Neural cell (in vitro differentiated cells): ENCODE measurements around the gene AEBP1. TPM values are rescaled to one million over a fixed set of nuclear protein-coding genes. Genes with fewer than 3 reads are reported as not detected.

Experiments
- H2AFZ ChIP-seq: fragments of 200-600, 300-800 bp; sonication (generic), shearing (Covaris generic); 2 replicates; pipeline ENCODE4 v1.6.0; 2014; ENCODE audit warnings: low read depth, mild to moderate bottlenecking, antibody characterized with exemption, low read length, moderate library complexity
- H3F3A ChIP-seq: fragments of 200-600 bp; shearing (Covaris generic); 2 replicates; pipeline ENCODE4 v1.6.1; 2016; ENCODE audit warnings: mild to moderate bottlenecking, moderate library complexity, mixed read lengths, antibody characterized with exemption, low read length; ENCODE audit not compliant: insufficient read depth, poor library complexity, severe bottlenecking
- H3K27ac ChIP-seq: fragments of 200-600, 300-800 bp; sonication (generic), shearing (Covaris generic); 2 replicates; pipeline ENCODE4 v1.5.1; 2014; ENCODE audit warnings: mild to moderate bottlenecking, low read length, moderate library complexity
- H3K27me3 ChIP-seq: fragments of 300-800, 200-600 bp; sonication (generic), shearing (Covaris generic); 2 replicates; pipeline ENCODE4 v1.6.0; 2014; ENCODE audit warnings: mild to moderate bottlenecking, low read depth, low read length, moderate library complexity; ENCODE audit not compliant: insufficient read depth
- H3K36me3 ChIP-seq: fragments of 300-800, 200-600 bp; sonication (generic), shearing (Covaris generic); 2 replicates; pipeline ENCODE4 v1.5.1; 2014; ENCODE audit warnings: mild to moderate bottlenecking, antibody characterized with exemption, low read length, moderate library complexity; ENCODE audit not compliant: insufficient read depth
- H3K4me2 ChIP-seq: fragments of 300-800, 200-600 bp; sonication (generic), shearing (Covaris generic); 2 replicates; pipeline ENCODE4 v1.6.0; 2014; ENCODE audit warnings: mild to moderate bottlenecking, low read length
- H3K4me3 ChIP-seq: fragments of 300-800, 200-600 bp; sonication (generic), shearing (Covaris generic); 2 replicates; pipeline ENCODE4 v1.5.1; 2014; ENCODE audit warnings: mild to moderate bottlenecking, low read length, moderate library complexity
- H3K79me2 ChIP-seq: fragments of 200-600 bp; shearing (Covaris generic); replicated peaks from 2 replicates; pipeline ENCODE4 v1.6.0; 2014; ENCODE audit warnings: mild to moderate bottlenecking, low read length, moderate library complexity; ENCODE audit not compliant: insufficient read depth
- H3K9ac ChIP-seq: fragments of 300-800, 200-600 bp; sonication (generic), shearing (Covaris generic); 2 replicates; pipeline ENCODE4 v1.6.1; 2016; ENCODE audit warnings: mild to moderate bottlenecking, low read length, mixed read lengths
- H3K9me2 ChIP-seq: fragments of 200-600 bp; shearing (Covaris generic); 2 replicates; pipeline ENCODE4 v1.6.1; 2016; ENCODE audit warnings: mild to moderate bottlenecking, low read length, mixed read lengths; ENCODE audit not compliant: insufficient read depth
- H3K9me3 ChIP-seq: fragments of 200-600, 300-800 bp; sonication (generic), shearing (Covaris generic); 2 replicates; pipeline ENCODE4 v1.6.1; 2016; ENCODE audit warnings: mild to moderate bottlenecking, mixed run types, low read length, moderate library complexity, mixed read lengths
- H4K20me1 ChIP-seq: fragments of 200-600 bp; shearing (Covaris generic); 2 replicates; pipeline ENCODE4 v1.6.1; 2016; ENCODE audit warnings: mild to moderate bottlenecking, mixed run types; ENCODE audit not compliant: insufficient read depth
- EP300 ChIP-seq: fragments of 450-650 bp; conservative IDR thresholded peaks from 2 replicates; pipeline ENCODE4 v1.6.1; 2014; ENCODE audit warnings: antibody characterized with exemption, mild to moderate bottlenecking, moderate library complexity; ENCODE audit not compliant: poor library complexity, severe bottlenecking
- MXI1 ChIP-seq: fragments of 450-650 bp; conservative IDR thresholded peaks from 2 replicates; pipeline ENCODE4 v1.6.1; 2014; ENCODE audit warnings: antibody characterized with exemption, mild to moderate bottlenecking; ENCODE audit not compliant: poor library complexity, severe bottlenecking
- POLR2AphosphoS5 ChIP-seq: IDR thresholded peaks from 2 replicates; pipeline ENCODE4 v1.6.1; 2012
- RAD21 ChIP-seq: fragments of 450-650 bp; conservative IDR thresholded peaks from 2 replicates; pipeline ENCODE4 v1.6.1; 2014; ENCODE audit warnings: antibody characterized with exemption, mild to moderate bottlenecking, moderate library complexity
- REST ChIP-seq: IDR thresholded peaks from 2 replicates; pipeline ENCODE4 v1.6.1; 2012; ENCODE audit warnings: borderline replicate concordance
- TAF1 ChIP-seq: IDR thresholded peaks from 2 replicates; pipeline ENCODE4 v1.6.1; 2012; ENCODE audit warnings: low read depth
- polyA plus RNA-seq: library from polyadenylated mRNA; depleted of rRNA; stranded (reverse); fragments of >200 nt; gene quantifications from 2 replicates; pipeline ENCODE4 v1.2.3, GENCODE V29; 2014
- TF ChIP-seq, protein P1 (sequence below): fragments of 450-650 bp; IDR thresholded peaks from 2 replicates; pipeline ENCODE4 v1.5.1; 2014; ENCODE audit warnings: antibody characterized with exemption, mild to moderate bottlenecking, moderate library complexity; ENCODE audit not compliant: poor library complexity, severe bottlenecking

AEBP1 gene
- polyA plus RNA-seq, 1 donor from 2014 or later = 0.30 TPM

DNA sequence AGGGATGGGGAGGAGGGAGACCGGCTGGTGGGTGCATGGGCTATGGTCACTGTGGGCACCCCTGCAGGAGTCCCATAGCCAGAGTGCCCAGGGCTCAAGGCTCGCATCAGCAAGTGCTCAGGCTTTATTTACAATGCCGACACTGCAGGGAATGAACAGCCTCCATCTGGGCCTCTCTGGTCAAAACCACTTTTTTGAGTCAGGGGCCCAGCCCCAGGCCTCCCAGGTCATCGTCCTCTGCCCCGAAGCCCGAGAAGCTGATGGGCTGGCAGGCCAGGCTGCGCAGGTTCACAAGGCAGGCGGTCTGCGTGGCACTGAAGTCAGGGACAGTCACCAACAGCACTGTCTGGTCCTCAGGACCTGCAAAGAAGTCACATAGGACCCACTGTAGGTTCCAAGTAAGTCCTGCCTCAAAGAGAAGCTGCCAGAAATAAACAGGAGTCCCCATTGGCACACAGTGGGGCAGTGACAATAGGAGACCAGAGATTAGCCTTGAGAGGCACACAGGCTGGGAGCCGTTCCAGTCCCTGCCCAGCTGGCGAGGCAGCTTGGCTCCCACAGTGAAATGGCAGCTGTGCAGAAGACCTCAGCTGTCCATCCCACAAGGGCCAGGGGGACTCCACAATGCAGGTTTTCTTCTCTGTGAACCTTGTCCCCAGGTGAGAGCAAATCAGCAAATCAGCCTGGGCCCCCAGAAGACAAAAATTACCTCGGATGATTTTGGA, 10.6 kb downstream of the AEBP1 start:
- no peaks in the 10 kb centered on the region for H3K36me3 ChIP-seq
- TF ChIP-seq EP300 = no peak
- no peaks in the 10 kb centered on the region for H3K9me3 ChIP-seq
- no peaks in the 10 kb centered on the region for H3K27me3 ChIP-seq
- H3F3A ChIP-seq = no peaks in the 10 kb centered on the region
- no peak overlapping the region for H3K4me2 ChIP-seq
- no peak overlapping the region for H3K9ac ChIP-seq
- no peak overlapping the region for H3K27ac ChIP-seq
- no peaks in the 10 kb centered on the region for H3K79me2 ChIP-seq
- no peaks in the 10 kb centered on the region for H3K9me2 ChIP-seq
- H2AFZ ChIP-seq = no peak overlapping the region
- no peak overlapping the region for H3K4me3 ChIP-seq
- no peaks in the 10 kb centered on the region for H4K20me1 ChIP-seq

DNA sequence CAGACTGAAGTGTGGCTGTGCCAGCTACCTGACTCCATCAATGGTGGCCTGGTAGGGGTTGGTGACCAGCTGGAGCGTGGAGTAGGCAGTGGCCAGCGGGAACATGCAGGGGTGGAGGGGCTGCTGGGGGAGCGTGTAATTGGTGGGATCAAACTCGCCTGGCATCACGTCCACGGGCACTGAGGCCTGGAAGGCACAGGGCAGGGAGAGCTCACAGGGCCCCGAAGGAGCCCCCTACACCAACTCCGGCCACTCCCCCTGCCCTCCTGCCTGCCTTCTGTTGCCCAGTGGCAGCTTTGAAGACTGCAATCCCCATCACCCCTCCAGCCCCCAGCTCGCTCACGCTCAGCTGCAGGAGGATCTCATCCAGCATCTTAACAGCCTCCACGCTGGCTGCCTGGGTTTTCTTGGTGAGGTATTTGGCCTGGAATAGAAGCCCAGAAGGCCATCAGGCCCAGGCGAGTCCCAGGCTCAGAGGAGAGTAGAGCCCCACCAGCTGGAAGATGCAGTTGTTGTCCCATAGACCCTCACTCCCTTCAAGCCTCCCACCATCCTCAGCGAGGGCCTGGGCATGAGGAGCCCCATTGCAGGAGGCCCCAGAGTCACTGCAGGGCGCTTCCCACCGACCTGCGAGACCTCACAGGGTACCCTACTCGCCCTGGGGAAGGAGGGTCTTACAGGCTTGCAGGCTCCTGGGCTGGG, 12.1 kb downstream of the AEBP1 start:
- Histone ChIP-seq H3F3A (no peaks in the 10 kb centered on the region), H3K4me2 (no peak overlapping the region), H3K9me3 (no peaks in the 10 kb centered on the region), H3K4me3 (no peak overlapping the region), H2AFZ (no peak overlapping the region), H3K9me2 (no peaks in the 10 kb centered on the region), H3K36me3 (no peaks in the 10 kb centered on the region), H3K79me2 (no peaks in the 10 kb centered on the region), H3K27me3 (no peaks in the 10 kb centered on the region), H3K9ac (no peak overlapping the region), H4K20me1 (no peaks in the 10 kb centered on the region), H3K27ac (no peak overlapping the region)
- TF ChIP-seq REST = no peak
- no peak for TF ChIP-seq MXI1

- Histone ChIP-seq H4K20me1 (no peaks in the 10 kb centered on the region), H2AFZ (no peak overlapping the region), H3K4me3 (no peak overlapping the region), H3K9me3 (no peaks in the 10 kb centered on the region), H3K9me2 (no peaks in the 10 kb centered on the region), H3F3A (no peaks in the 10 kb centered on the region), H3K27ac (no peak overlapping the region), H3K36me3 (no peaks in the 10 kb centered on the region), H3K4me2 (no peak overlapping the region), H3K9ac (no peak overlapping the region), H3K27me3 (no peaks in the 10 kb centered on the region), H3K79me2 (peaks cover 4% of the 10 kb centered on the region)
- TF ChIP-seq POLR2AphosphoS5 = no peak
- no peak for TF ChIP-seq TAF1
- TF ChIP-seq, protein P1, sequence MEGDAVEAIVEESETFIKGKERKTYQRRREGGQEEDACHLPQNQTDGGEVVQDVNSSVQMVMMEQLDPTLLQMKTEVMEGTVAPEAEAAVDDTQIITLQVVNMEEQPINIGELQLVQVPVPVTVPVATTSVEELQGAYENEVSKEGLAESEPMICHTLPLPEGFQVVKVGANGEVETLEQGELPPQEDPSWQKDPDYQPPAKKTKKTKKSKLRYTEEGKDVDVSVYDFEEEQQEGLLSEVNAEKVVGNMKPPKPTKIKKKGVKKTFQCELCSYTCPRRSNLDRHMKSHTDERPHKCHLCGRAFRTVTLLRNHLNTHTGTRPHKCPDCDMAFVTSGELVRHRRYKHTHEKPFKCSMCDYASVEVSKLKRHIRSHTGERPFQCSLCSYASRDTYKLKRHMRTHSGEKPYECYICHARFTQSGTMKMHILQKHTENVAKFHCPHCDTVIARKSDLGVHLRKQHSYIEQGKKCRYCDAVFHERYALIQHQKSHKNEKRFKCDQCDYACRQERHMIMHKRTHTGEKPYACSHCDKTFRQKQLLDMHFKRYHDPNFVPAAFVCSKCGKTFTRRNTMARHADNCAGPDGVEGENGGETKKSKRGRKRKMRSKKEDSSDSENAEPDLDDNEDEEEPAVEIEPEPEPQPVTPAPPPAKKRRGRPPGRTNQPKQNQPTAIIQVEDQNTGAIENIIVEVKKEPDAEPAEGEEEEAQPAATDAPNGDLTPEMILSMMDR = no peak
- TF ChIP-seq RAD21 = no peak
These were observed 12.9 kb downstream of the AEBP1 start for GRCh38 chr7:44116789-44117666.
